SK-N-SH (cell line): Measurements from ENCODE around the gene UBTFL1. TPM values are rescaled to one million over a fixed set of nuclear protein-coding genes. Genes with fewer than 3 reads are reported as not detected.

Experiments
- CTCF ChIA-PET: fragments of 300-600, 350-600 bp; formaldehyde crosslinking; extraction: SDS; loops from one replicate; lab custom pipeline; 2021; lab: Yijun Ruan, JAX
- POLR2A ChIA-PET: fragments of 350-600 bp; sonication (Branson Sonifier 250); formaldehyde crosslinking; extraction: SDS; loops from one replicate; lab custom pipeline; 2020; ENCODE audit warnings: antibody characterized with exemption, inconsistent platforms; lab: Yijun Ruan, JAX
- DNase-seq: peaks from one replicate; pipeline ENCODE4 v3.0.0; 2012
- H2AFZ ChIP-seq: fragments of 200-600 bp; sonication (generic); 2 replicates; pipeline ENCODE4 v1.8.1; 2016; ENCODE audit warnings: antibody characterized with exemption, mild to moderate bottlenecking, low read depth
- H3F3A ChIP-seq: fragments of 200-600 bp; sonication (generic); replicated peaks from 2 replicates; pipeline ENCODE3; 2016; ENCODE audit warnings: antibody characterized with exemption, mild to moderate bottlenecking; ENCODE audit not compliant: insufficient read depth
- H3K27ac ChIP-seq, 2 experiments: fragments of 200-500 bp in 1 of 2; fragments of 200-600 bp in 1 of 2; sonication (Bioruptor generic) in 1 of 2; sonication (generic), shearing (Covaris generic) in 1 of 2; 2 replicates each; pipeline versions ENCODE4 v1.5.1 to v1.6.1; 2014 to 2016; ENCODE audit warnings: low read depth in 2 of 2, inconsistent platforms in 1 of 2, low read length in 1 of 2, mild to moderate bottlenecking in 1 of 2, mixed read lengths in 1 of 2
- H3K27me3 ChIP-seq: fragments of 200-600 bp; sonication (generic), shearing (Covaris generic); 2 replicates; pipeline ENCODE4 v1.6.1; 2016; ENCODE audit warnings: mixed run types; ENCODE audit not compliant: insufficient read depth
- H3K36me3 ChIP-seq, 2 experiments: fragments of 200-500 bp in 1 of 2; fragments of 200-600 bp in 1 of 2; sonication (Bioruptor generic) in 1 of 2; sonication (generic) in 1 of 2; replicated peaks in 1 of 2; 2 replicates each; pipeline versions ENCODE3 to v1.5.1; 2014 to 2016; ENCODE audit warnings: low read length in 1 of 2, mild to moderate bottlenecking in 1 of 2; ENCODE audit not compliant: insufficient read depth in 2 of 2, control insufficient read depth in 1 of 2
- H3K4me1 ChIP-seq, 2 experiments: fragments of 200-500 bp in 1 of 2; fragments of 200-600 bp in 1 of 2; sonication (Bioruptor generic) in 1 of 2; sonication (generic), shearing (Covaris generic) in 1 of 2; 2 replicates each; pipeline versions ENCODE4 v1.5.1 to v1.6.1; 2014 to 2016; ENCODE audit warnings: low read depth in 1 of 2, low read length in 1 of 2, mixed run types in 1 of 2; ENCODE audit not compliant: insufficient read depth in 2 of 2, control insufficient read depth in 1 of 2
- H3K4me2 ChIP-seq: fragments of 200-600 bp; sonication (generic), shearing (Covaris generic); 2 replicates; pipeline ENCODE4 v1.6.1; 2017; ENCODE audit warnings: mixed run types
- H3K4me3 ChIP-seq, 2 experiments: fragments of 200-500 bp in 1 of 2; fragments of 200-600 bp in 1 of 2; sonication (Bioruptor generic) in 1 of 2; sonication (generic), shearing (Covaris generic) in 1 of 2; 2 replicates each; pipeline versions ENCODE4 v1.5.1 to v1.8.1; 2014 to 2016; ENCODE audit warnings: low read depth in 2 of 2, inconsistent platforms in 1 of 2, low read length in 1 of 2, mild to moderate bottlenecking in 1 of 2, mixed read lengths in 1 of 2, moderate library complexity in 1 of 2
- H3K79me2 ChIP-seq: fragments of 200-600 bp; sonication (generic); 2 replicates; pipeline ENCODE4 v1.8.1; 2017; ENCODE audit warnings: mild to moderate bottlenecking; ENCODE audit not compliant: insufficient read depth
- H3K9ac ChIP-seq: fragments of 200-600 bp; sonication (generic); 2 replicates; pipeline ENCODE4 v1.6.1; 2017; ENCODE audit warnings: mixed run types
- H3K9me2 ChIP-seq: fragments of 200-600 bp; sonication (generic); 2 replicates; pipeline ENCODE4 v1.6.1; 2017; ENCODE audit warnings: mixed run types
- H3K9me3 ChIP-seq: fragments of 200-600 bp; sonication (generic); 2 replicates; pipeline ENCODE4 v1.6.1; 2017; ENCODE audit warnings: mixed run types, mild to moderate bottlenecking, moderate library complexity
- H4K20me1 ChIP-seq: fragments of 200-600 bp; sonication (generic); 2 replicates; pipeline ENCODE4 v1.6.1; 2017; ENCODE audit warnings: mild to moderate bottlenecking, mixed run types; ENCODE audit not compliant: insufficient read depth
- CTCF ChIP-seq: fragments of 200-600 bp; sonication (generic); IDR thresholded peaks from 2 replicates; pipeline ENCODE4 v1.6.1; 2017; ENCODE audit warnings: antibody characterized with exemption, mild to moderate bottlenecking, moderate library complexity
- FOXM1 ChIP-seq: IDR thresholded peaks from 2 replicates; pipeline ENCODE4 v1.4.0; 2012; ENCODE audit warnings: low read depth, mild to moderate bottlenecking
- GABPA ChIP-seq: IDR thresholded peaks from 2 replicates; pipeline ENCODE4 v1.4.0; 2012; ENCODE audit warnings: low read depth, mild to moderate bottlenecking
- GATA2 ChIP-seq: sonication (generic); formaldehyde crosslinking; IDR thresholded peaks from 2 replicates; pipeline ENCODE4 v1.5.0; 2020; ENCODE audit warnings: mild to moderate bottlenecking, missing genetic modification reagents
- NRF1 ChIP-seq: IDR thresholded peaks from 2 replicates; pipeline ENCODE4 v1.6.1; 2012; ENCODE audit warnings: low read depth, mild to moderate bottlenecking, low read length
- PBX3 ChIP-seq: IDR thresholded peaks from 2 replicates; pipeline ENCODE4; 2012
- RAD21 ChIP-seq: IDR thresholded peaks from 2 replicates; pipeline ENCODE4 v1.6.1; 2012; ENCODE audit warnings: mild to moderate bottlenecking, low read length
- RCOR1 ChIP-seq: fragments of 150-350 bp; IDR thresholded peaks from 2 replicates; pipeline ENCODE4 v1.6.1; 2017; ENCODE audit warnings: antibody characterized with exemption, low read length
- REST ChIP-seq: IDR thresholded peaks from 2 replicates; pipeline ENCODE4 v1.6.1; 2012; ENCODE audit warnings: mild to moderate bottlenecking, low read depth, low read length, moderate library complexity
- RFX5 ChIP-seq: IDR thresholded peaks from 2 replicates; pipeline ENCODE4 v1.6.1; 2012; ENCODE audit warnings: mild to moderate bottlenecking, improper control_type of control experiment, low read length
- TEAD4 ChIP-seq: IDR thresholded peaks from 2 replicates; pipeline ENCODE4 v1.4.0; 2012; ENCODE audit warnings: mild to moderate bottlenecking, borderline replicate concordance; ENCODE audit not compliant: insufficient read depth
- WGBS: methylation state at CpG from one replicate; pipeline ENCODE4 v1.1.6; 2017; ENCODE audit warnings: low lambda C conversion rate; 5-methylcytosine and 5-hydroxymethylcytosine counted together
- polyA plus RNA-seq, 3 experiments: library from polyadenylated mRNA; depleted of rRNA; stranded (reverse); fragments of >200 nt; gene quantifications; 2 replicates each; pipeline ENCODE4 v1.2.3, GENCODE V29; 2012

UBTFL1 gene
- polyA plus RNA-seq, 1 of the 3 experiments (the other 2 are of a cell fraction), result not detected

- Histone ChIP-seq H3K9me3 (no peaks in the 10 kb centered on the region), H3K27ac (no peak overlapping the region), H3K36me3 (no peaks in the 10 kb centered on the region), H2AFZ (no peak overlapping the region)
- WGBS, result 8% methylated on average over 1 of the region's 1 CpG
- TF ChIP-seq PBX3, result no peak
- TF ChIP-seq FOXM1, result no peak
- no peak for TF ChIP-seq CTCF
- no peak for TF ChIP-seq RCOR1
- no peak for TF ChIP-seq TEAD4
- no peak for TF ChIP-seq RAD21
- TF ChIP-seq REST, result no peak
- no peak for TF ChIP-seq NRF1
- TF ChIP-seq RFX5, result no peak
- no peak for TF ChIP-seq GABPA
- no peak for TF ChIP-seq GATA2
- TF ChIP-seq, all 33 proteins: peak for 0
- Histone ChIP-seq H3K4me2 (no peak overlapping the region), H3K9ac (no peak overlapping the region), H3K4me3 (no peak overlapping the region), H3K79me2 (no peaks in the 10 kb centered on the region), H4K20me1 (no peaks in the 10 kb centered on the region), H3K27me3 (no peaks in the 10 kb centered on the region), H3K4me1 (peaks cover 0 to 8% of the 10 kb centered on the region in 2 experiments; a peak in 1 of 4 replicates), H3K9me2 (no peaks in the 10 kb centered on the region; the same call in 1 of the 2 replicates), H3F3A (no peaks in the 10 kb centered on the region)
- ChIA-PET CTCF (interaction anchor here (0.9 kb wide), 1 partner anchor 10 kb away, joined by 3 read pairs; no protein-coding TSS in a partner anchor), POLR2A (no interaction called here)
- DNase-seq, result no peak
These were observed 38.6 kb downstream of the UBTFL1 start for GRCh38 chr11:90124371-90124770.
